ENCODE measurements around the gene FAM228B.

Gene FAM228B

GRCh38 chr2:24083567-24084385 lies 39.5 kb upstream of the FAM228B start:
- Histone ChIP-seq H3K79me2 (ENCODE audit: insufficient read depth, low read length) (peaks cover 12% of the 10 kb centered on the region; the same call in 1 of the 2 replicates), H2AFZ (ENCODE audit: low read length) (peak overlapping the region; percentile 86; the same call in 1 of the 2 replicates), H3K27me3 (ENCODE audit: insufficient read depth, low read length, poor library complexity, severe bottlenecking) (no peaks in the 10 kb centered on the region), H3K4me3 (ENCODE audit: low read length, poor library complexity, severe bottlenecking) (peak overlapping the region; percentile 75), H3K9me3 (ENCODE audit: insufficient read depth, low read depth, low read length) (no peaks in the 10 kb centered on the region), H3K36me3 (ENCODE audit: insufficient read depth, low read length) (no peaks in the 10 kb centered on the region), H3K4me2 (ENCODE audit: low read depth, low read length, poor library complexity, severe bottlenecking) (peak overlapping the region; percentile 93), H3K9ac (ENCODE audit: low read depth, low read length, poor library complexity, severe bottlenecking) (peak overlapping the region; percentile 96), H3F3A (ENCODE audit: low read depth) (peaks cover 4% of the 10 kb centered on the region; the same call in 1 of the 2 replicates), H3K9me2 (replicated peaks; ENCODE audit: low read depth, low read length) (no peaks in the 10 kb centered on the region), H3K4me1 (ENCODE audit: insufficient read depth, low read length, poor library complexity, severe bottlenecking) (peaks cover 17% of the 10 kb centered on the region), H4K20me1 (ENCODE audit: insufficient read depth, low read length, poor library complexity, severe bottlenecking) (no peaks in the 10 kb centered on the region)
- TF ChIP-seq EZH2phosphoT487 (IDR thresholded peaks at IDR 0.05; ENCODE audit: borderline replicate concordance) = no peak
- no peak for TF ChIP-seq CTCF (conservative IDR thresholded peaks at IDR 0.05; ENCODE audit: low read length)

- Histone ChIP-seq H3K9me3 (ENCODE audit: insufficient read depth, low read depth, low read length) (no peaks in the 10 kb centered on the region), H3K4me2 (ENCODE audit: low read depth, low read length, poor library complexity, severe bottlenecking) (peak within 1 kb of the TSS; percentile 93), H3K9me2 (replicated peaks; ENCODE audit: low read depth, low read length) (no peaks in the 10 kb centered on the region), H3K4me3 (ENCODE audit: low read length, poor library complexity, severe bottlenecking) (peak within 1 kb of the TSS; percentile 75), H3K9ac (ENCODE audit: low read depth, low read length, poor library complexity, severe bottlenecking) (peak within 1 kb of the TSS; percentile 96), H3K36me3 (ENCODE audit: insufficient read depth, low read length) (no peaks in the 10 kb centered on the region), H3F3A (ENCODE audit: low read depth) (peaks cover 4% of the 10 kb centered on the region; the same call in 1 of the 2 replicates), H3K4me1 (ENCODE audit: insufficient read depth, low read length, poor library complexity, severe bottlenecking) (peaks cover 17% of the 10 kb centered on the region), H2AFZ (ENCODE audit: low read length) (peak within 1 kb of the TSS; percentile 86), H4K20me1 (ENCODE audit: insufficient read depth, low read length, poor library complexity, severe bottlenecking) (no peaks in the 10 kb centered on the region), H3K79me2 (ENCODE audit: insufficient read depth, low read length) (peaks cover 12% of the 10 kb centered on the region; the same call in 1 of the 2 replicates), H3K27me3 (ENCODE audit: insufficient read depth, low read length, poor library complexity, severe bottlenecking) (no peaks in the 10 kb centered on the region)
- TF ChIP-seq CTCF (conservative IDR thresholded peaks at IDR 0.05; ENCODE audit: low read length) (peak; percentile 80), EZH2phosphoT487 (IDR thresholded peaks at IDR 0.05; ENCODE audit: borderline replicate concordance) (no peak)
Observed at GRCh38 chr2:24084386-24085199, 38.7 kb upstream of the FAM228B start, which contains the start of gene TP53I3. Gene TP53I3 (minus strand): TSS chr2:24084834. CDS start chr2:24084326, 508 bp downstream.

- H3K36me3 ChIP-seq (ENCODE audit: insufficient read depth, low read length) = no peaks in the 10 kb centered on the region
- peak overlapping the region; percentile 75 for H3K4me3 ChIP-seq (ENCODE audit: low read length, poor library complexity, severe bottlenecking)
- H3K79me2 ChIP-seq (ENCODE audit: insufficient read depth, low read length) = peaks cover 12% of the 10 kb centered on the region; the same call in 1 of the 2 replicates
- H3K27me3 ChIP-seq (ENCODE audit: insufficient read depth, low read length, poor library complexity, severe bottlenecking) = no peaks in the 10 kb centered on the region
- H2AFZ ChIP-seq (ENCODE audit: low read length) = peak overlapping the region; percentile 86
- H3K9me3 ChIP-seq (ENCODE audit: insufficient read depth, low read depth, low read length) = no peaks in the 10 kb centered on the region
- H3F3A ChIP-seq (ENCODE audit: low read depth) = peaks cover 4% of the 10 kb centered on the region; the same call in 1 of the 2 replicates
- peaks cover 17% of the 10 kb centered on the region for H3K4me1 ChIP-seq (ENCODE audit: insufficient read depth, low read length, poor library complexity, severe bottlenecking)
- peak overlapping the region; percentile 96 for H3K9ac ChIP-seq (ENCODE audit: low read depth, low read length, poor library complexity, severe bottlenecking)
- peak overlapping the region; percentile 93 for H3K4me2 ChIP-seq (ENCODE audit: low read depth, low read length, poor library complexity, severe bottlenecking)
- no peak for TF ChIP-seq EZH2phosphoT487 (IDR thresholded peaks at IDR 0.05; ENCODE audit: borderline replicate concordance)
- no peaks in the 10 kb centered on the region for H3K9me2 ChIP-seq (replicated peaks; ENCODE audit: low read depth, low read length)
- no peaks in the 10 kb centered on the region for H4K20me1 ChIP-seq (ENCODE audit: insufficient read depth, low read length, poor library complexity, severe bottlenecking)
Observed at GRCh38 chr2:24085200-24085489, 38.1 kb upstream of the FAM228B start.

Data from Loucy (cell line).